Measurements from ENCODE around the gene SLC2A4RG. TPM values are rescaled to one million over a fixed set of nuclear protein-coding genes. Genes with fewer than 3 reads are reported as not detected.

The SLC2A4RG gene
- total RNA-seq, 2 experiments from 2014 or later, result 38.5 to 39.8 TPM

GRCh38 chr20:63731410-63731809 is 8.2 kb upstream of the SLC2A4RG start:
- intact Hi-C loops (cut with micrococcal nuclease), result no loop called here
- TF ChIP-seq CTCF (IDR thresholded peaks at IDR 0.05), result no peak
- ATAC-seq (no peak), DNase-seq (no peak)
- Mint-ChIP-seq H3K36me3 (ENCODE audit: low read depth) (peaks cover 29% of the 10 kb centered on the region), H3K9me3 (peaks cover 3% of the 10 kb centered on the region), H3K4me3 (no peak overlapping the region), H3K27me3 (no peaks in the 10 kb centered on the region), H3K27ac (no peak overlapping the region), H3K4me1 (ENCODE audit: low read depth) (peaks cover 28% of the 10 kb centered on the region)
- ChIA-PET CTCF (no interaction called here), POLR2A (interaction anchor here (0.7 to 1.5 kb wide), 2 partner anchors 8 to 18 kb away, joined by 3 read pairs; no protein-coding TSS in a partner anchor)

- Mint-ChIP-seq H3K4me3 (no peak overlapping the region), H3K9me3 (no peaks in the 10 kb centered on the region), H3K36me3 (ENCODE audit: low read depth) (peaks cover 21% of the 10 kb centered on the region), H3K27ac (no peak overlapping the region), H3K4me1 (ENCODE audit: low read depth) (peaks cover 29% of the 10 kb centered on the region), H3K27me3 (no peaks in the 10 kb centered on the region)
- intact Hi-C loops (cut with micrococcal nuclease), result no loop called here
- TF ChIP-seq CTCF (IDR thresholded peaks at IDR 0.05), result no peak
- ChIA-PET CTCF (no interaction called here), POLR2A (no interaction called here)
- DNase-seq (no peak), ATAC-seq (no peak)
Measured at GRCh38 chr20:63732118-63733095, 7.2 kb upstream of the SLC2A4RG start.

GRCh38 chr20:63733117-63733516 is 6.5 kb upstream of the SLC2A4RG start:
- Mint-ChIP-seq H3K4me3 (no peak overlapping the region), H3K4me1 (ENCODE audit: low read depth) (peaks cover 24% of the 10 kb centered on the region), H3K9me3 (no peaks in the 10 kb centered on the region), H3K27me3 (no peaks in the 10 kb centered on the region), H3K27ac (no peak overlapping the region), H3K36me3 (ENCODE audit: low read depth) (peaks cover 18% of the 10 kb centered on the region)
- no peak for ATAC-seq
- intact Hi-C loops (cut with micrococcal nuclease), result no loop called here
- no peak for DNase-seq
- ChIA-PET CTCF (no interaction called here), POLR2A (no interaction called here)
- TF ChIP-seq CTCF (IDR thresholded peaks at IDR 0.05), result no peak

- H3K9me3 Mint-ChIP-seq, result no peaks in the 10 kb centered on the region
- H3K4me3 Mint-ChIP-seq, result no peak overlapping the region
- ChIA-PET POLR2A (interaction anchor here (1.1 kb wide), 1 partner anchor 34 kb away, joined by 4 read pairs; no protein-coding TSS in a partner anchor), CTCF (no interaction called here)
- peaks cover 24% of the 10 kb centered on the region for H3K4me1 Mint-ChIP-seq (ENCODE audit: low read depth)
- intact Hi-C loops (cut with micrococcal nuclease), result no loop called here
- no peak for ATAC-seq
- H3K27ac Mint-ChIP-seq, result no peak overlapping the region
- H3K36me3 Mint-ChIP-seq (ENCODE audit: low read depth), result peaks cover 13% of the 10 kb centered on the region
- no peak for DNase-seq
- no peak for TF ChIP-seq CTCF (IDR thresholded peaks at IDR 0.05)
- H3K27me3 Mint-ChIP-seq, result no peaks in the 10 kb centered on the region
Measured at GRCh38 chr20:63733579-63734081, 5.9 kb upstream of the SLC2A4RG start.

Measured in activated CD8-positive, alpha-beta T cell treated with anti-CD3 and anti-CD28 coated beads for 36 hours (primary cell).